Trophoblast cell (in vitro differentiated cells and primary cell): ENCODE data around the gene DCC.
"Not testable (repeated sequence)": the region's sequence is repeated elsewhere in the genome, so short reads cannot be mapped to it uniquely, and the experiment has no call there.

Source experiments
- DNase-seq, 2 donors: peaks; one replicate each; pipeline ENCODE4 v3.0.0-alpha.2; 2016
- H2AFZ ChIP-seq: 2 replicates; pipeline ENCODE4 v1.6.1; 2013; ENCODE audit warnings: low read length, moderate library complexity, mild to moderate bottlenecking; ENCODE audit not compliant: insufficient read depth, poor library complexity
- H2AK5ac ChIP-seq: 2 replicates; pipeline ENCODE4 v1.6.1; 2013; ENCODE audit warnings: mild to moderate bottlenecking, low read length
- H2BK120ac ChIP-seq: 2 replicates; pipeline ENCODE4 v1.6.1; 2013; ENCODE audit warnings: low read length, mild to moderate bottlenecking, moderate library complexity; ENCODE audit not compliant: insufficient read depth, poor library complexity
- H2BK12ac ChIP-seq: 2 replicates; pipeline ENCODE4 v1.6.1; 2013; ENCODE audit warnings: mild to moderate bottlenecking, low read length, moderate library complexity
- H2BK5ac ChIP-seq: 2 replicates; pipeline ENCODE4 v1.6.1; 2013; ENCODE audit warnings: low read length, low read depth, moderate library complexity, mild to moderate bottlenecking; ENCODE audit not compliant: poor library complexity
- H3K14ac ChIP-seq: 2 replicates; pipeline ENCODE4 v1.6.1; 2013; ENCODE audit warnings: mild to moderate bottlenecking, low read length
- H3K18ac ChIP-seq: 2 replicates; pipeline ENCODE4 v1.6.1; 2013; ENCODE audit warnings: mild to moderate bottlenecking, low read length
- H3K23ac ChIP-seq: 2 replicates; pipeline ENCODE4 v1.6.1; 2013; ENCODE audit warnings: low read length
- H3K27ac ChIP-seq: 2 replicates; pipeline ENCODE4 v1.5.1; 2013; ENCODE audit warnings: low read depth, mild to moderate bottlenecking, inconsistent platforms, low read length, moderate library complexity
- H3K27me3 ChIP-seq: 2 replicates; pipeline ENCODE4 v1.6.1; 2013; ENCODE audit warnings: inconsistent platforms, mild to moderate bottlenecking, low read length, moderate library complexity; ENCODE audit not compliant: insufficient read depth
- H3K36me3 ChIP-seq, 2 experiments: 1 replicate in 1 of 2; 2 replicates in 1 of 2; pipeline ENCODE4 v1.6.1; 2013; ENCODE audit warnings: low read length in 2 of 2, mild to moderate bottlenecking in 2 of 2, moderate library complexity in 1 of 2; ENCODE audit not compliant: insufficient read depth in 2 of 2, control insufficient read depth in 1 of 2
- H3K4ac ChIP-seq: 2 replicates; pipeline ENCODE4 v1.6.1; 2013; ENCODE audit warnings: low read depth, mild to moderate bottlenecking, low read length, moderate library complexity
- H3K4me1 ChIP-seq, 2 experiments: 1 replicate in 1 of 2; 2 replicates in 1 of 2; pipeline ENCODE4 v1.6.1; 2013; ENCODE audit warnings: low read length in 2 of 2, mild to moderate bottlenecking in 2 of 2, moderate library complexity in 1 of 2; ENCODE audit not compliant: insufficient read depth in 2 of 2, control insufficient read depth in 1 of 2
- H3K4me2 ChIP-seq: 2 replicates; pipeline ENCODE4 v1.6.1; 2013; ENCODE audit warnings: inconsistent platforms, mild to moderate bottlenecking, low read length, moderate library complexity
- H3K4me3 ChIP-seq: 2 replicates; pipeline ENCODE4 v1.5.1; 2013; ENCODE audit warnings: mild to moderate bottlenecking, low read depth, low read length, inconsistent platforms
- H3K79me1 ChIP-seq: one replicate; pipeline ENCODE4 v1.6.1; 2013; ENCODE audit warnings: low read length
- H3K79me2 ChIP-seq: 2 replicates; pipeline ENCODE4 v1.6.1; 2013; ENCODE audit warnings: low read length, mild to moderate bottlenecking; ENCODE audit not compliant: control insufficient read depth, insufficient read depth, poor library complexity
- H3K9ac ChIP-seq: 2 replicates; pipeline ENCODE4 v1.6.1; 2013; ENCODE audit warnings: mild to moderate bottlenecking, low read length
- H3K9me3 ChIP-seq: 2 replicates; pipeline ENCODE4 v1.6.1; 2013; ENCODE audit warnings: low read depth, mild to moderate bottlenecking, control low read depth, inconsistent platforms, low read length; ENCODE audit not compliant: insufficient read depth
- H4K12ac ChIP-seq: 2 replicates; pipeline ENCODE4 v1.6.1; 2013; ENCODE audit warnings: low read depth, mild to moderate bottlenecking, low read length, moderate library complexity
- H4K8ac ChIP-seq: 2 replicates; pipeline ENCODE4 v1.6.1; 2013; ENCODE audit warnings: low read depth, mild to moderate bottlenecking, low read length, moderate library complexity
- H4K91ac ChIP-seq: one replicate; pipeline ENCODE4 v1.6.1; 2013; ENCODE audit warnings: low read depth, mild to moderate bottlenecking, low read length, moderate library complexity
- WGBS: extraction: QIAGEN DNeasy Blood & Tissue Kit; methylation state at CpG from one replicate; pipeline ENCODE4 v1.1.7; 2013; ENCODE audit warnings: missing lambda C conversion rate; ENCODE audit not compliant: insufficient read length, insufficient coverage; ENCODE audit errors: extremely low coverage; 5-methylcytosine and 5-hydroxymethylcytosine counted together

DCC gene

DNA sequence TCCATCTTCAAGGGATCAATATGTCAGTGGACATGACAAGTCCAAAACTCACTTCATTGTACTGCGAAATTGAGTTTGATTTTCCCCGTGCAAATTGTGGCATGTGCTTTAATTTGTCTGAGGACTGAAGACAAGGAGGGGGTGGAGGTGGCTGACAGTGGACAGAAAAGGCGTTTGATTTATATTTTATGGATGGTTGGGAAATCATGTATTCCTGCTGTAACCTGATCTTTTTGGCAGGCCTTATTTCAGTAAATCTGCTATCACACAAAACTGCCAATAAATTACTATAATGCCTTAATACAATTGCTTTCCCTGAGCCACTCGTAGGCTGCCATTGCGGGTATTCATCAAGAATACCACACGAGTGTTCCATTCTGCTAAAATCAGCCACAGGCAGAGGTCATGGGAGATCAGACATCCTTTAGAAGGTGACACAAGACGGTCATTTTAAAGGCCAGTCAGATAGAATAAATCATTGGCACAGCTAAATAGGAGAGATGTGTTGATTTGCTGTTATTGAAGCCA is 1164.0 kb downstream of the DCC start:
- Histone ChIP-seq H3K4ac (no peak overlapping the region), H3K9ac (no peak overlapping the region), H3K27ac (no peak overlapping the region)

GRCh38 chr18:53508529-53508928 is 1168.5 kb downstream of the DCC start:
- Histone ChIP-seq H2AFZ (no peak overlapping the region), H3K9me3 (no peaks in the 10 kb centered on the region), H3K79me2 (no peaks in the 10 kb centered on the region), H2BK5ac (no peak overlapping the region), H3K9ac (no peak overlapping the region), H3K27me3 (no peaks in the 10 kb centered on the region), H3K79me1 (no peaks in the 10 kb centered on the region), H4K8ac (no peak overlapping the region), H3K4me1 (no peaks in the 10 kb centered on the region), H3K23ac (no peak overlapping the region), H3K18ac (no peak overlapping the region), H2BK120ac (no peak overlapping the region), H3K4me2 (no peak overlapping the region), H4K12ac (no peak overlapping the region), H2BK12ac (no peak overlapping the region), H4K91ac (no peak overlapping the region), H3K14ac (no peak overlapping the region), H3K4me3 (no peak overlapping the region), H3K36me3 (no peaks in the 10 kb centered on the region), H2AK5ac (no peak overlapping the region), H3K4ac (no peak overlapping the region), H3K27ac (no peak overlapping the region)
- no CpG with 5 or more reads among the region's 3 CpGs for WGBS
- DNase-seq: no peak

More for the DNA sequence above, 1164.0 kb downstream of the DCC start:
- Histone ChIP-seq H4K12ac (no peak overlapping the region), H3K14ac (no peak overlapping the region), H3K27me3 (no peaks in the 10 kb centered on the region), H3K18ac (no peak overlapping the region), H3K79me1 (no peaks in the 10 kb centered on the region), H2BK5ac (no peak overlapping the region), H3K23ac (no peak overlapping the region), H2AK5ac (no peak overlapping the region), H3K4me3 (no peak overlapping the region), H2AFZ (no peak overlapping the region), H4K8ac (no peak overlapping the region), H3K4me2 (no peak overlapping the region), H4K91ac (no peak overlapping the region), H3K79me2 (no peaks in the 10 kb centered on the region), H3K4me1 (no peaks in the 10 kb centered on the region), H3K36me3 (no peaks in the 10 kb centered on the region), H2BK12ac (no peak overlapping the region), H2BK120ac (no peak overlapping the region), H3K9me3 (no peaks in the 10 kb centered on the region)
- no peak for DNase-seq
- no CpG with 5 or more reads among the region's 7 CpGs for WGBS

- no peak overlapping the region for H3K9ac ChIP-seq
- no peak overlapping the region for H2AFZ ChIP-seq
These were observed 1169.9 kb downstream of the DCC start for GRCh38 chr18:53509886-53510285.

DNA sequence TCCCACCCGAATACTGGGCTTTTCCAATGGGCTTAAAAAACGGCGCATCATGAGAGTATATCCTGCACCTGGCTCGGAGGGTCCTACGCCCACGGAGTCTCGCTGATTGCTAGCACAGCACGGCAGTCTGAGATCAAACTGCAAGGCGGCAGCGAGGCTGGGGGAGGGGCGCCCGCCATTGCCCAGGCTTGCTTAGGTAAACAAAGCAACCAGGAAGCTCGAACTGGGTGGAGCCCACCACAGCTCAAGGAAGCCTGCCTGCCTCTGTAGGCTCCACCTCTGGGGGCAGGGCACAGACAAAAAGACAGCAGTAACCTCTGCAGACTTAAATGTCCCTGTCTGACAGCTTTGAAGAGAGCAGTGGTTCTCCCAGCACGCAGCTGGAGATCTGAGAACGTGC is 1171.7 kb downstream of the DCC start:
- H4K8ac ChIP-seq, H2AK5ac ChIP-seq, H3K4me2 ChIP-seq, H3K27me3 ChIP-seq, H3K9ac ChIP-seq, H3K27ac ChIP-seq, H3K4ac ChIP-seq, H3K4me1 ChIP-seq, H2AFZ ChIP-seq, H3K79me1 ChIP-seq, H3K14ac ChIP-seq, H3K18ac ChIP-seq, H3K4me3 ChIP-seq, H3K36me3 ChIP-seq, H3K79me2 ChIP-seq, H3K9me3 ChIP-seq, H4K91ac ChIP-seq, H4K12ac ChIP-seq, DNase-seq, H2BK12ac ChIP-seq, H2BK5ac ChIP-seq, H2BK120ac ChIP-seq, H3K23ac ChIP-seq: not testable (repeated sequence)
- WGBS: no CpG with 5 or more reads among the region's 15 CpGs

More at GRCh38 chr18:53509886-53510285, 1169.9 kb downstream of the DCC start:
- Histone ChIP-seq H4K12ac (no peak overlapping the region), H3K4me3 (no peak overlapping the region), H2BK120ac (no peak overlapping the region), H2BK12ac (no peak overlapping the region), H3K23ac (no peak overlapping the region), H3K79me2 (no peaks in the 10 kb centered on the region), H2BK5ac (no peak overlapping the region), H3K27me3 (no peaks in the 10 kb centered on the region), H3K14ac (no peak overlapping the region), H3K9me3 (no peaks in the 10 kb centered on the region), H4K8ac (no peak overlapping the region), H3K36me3 (no peaks in the 10 kb centered on the region), H2AK5ac (no peak overlapping the region), H3K4me2 (no peak overlapping the region), H3K27ac (no peak overlapping the region), H4K91ac (no peak overlapping the region), H3K18ac (no peak overlapping the region), H3K79me1 (no peaks in the 10 kb centered on the region), H3K4me1 (no peaks in the 10 kb centered on the region), H3K4ac (no peak overlapping the region)
- no peak for DNase-seq
- no CpG with 5 or more reads among the region's 2 CpGs for WGBS
